ENCODE measurements around the gene MLF2. TPM values are rescaled to one million over a fixed set of nuclear protein-coding genes. Genes with fewer than 3 reads are reported as not detected.

Gene MLF2
- polyA plus RNA-seq, 1 donor from 2014 or later, result 134 TPM

GRCh38 chr12:6730169-6730568 is 22.8 kb downstream of the MLF2 start:
- Histone ChIP-seq H3F3A (ENCODE audit: insufficient read depth, low read length, poor library complexity, severe bottlenecking) (no peaks in the 10 kb centered on the region), H4K20me1 (ENCODE audit: insufficient read depth) (no peaks in the 10 kb centered on the region), H3K9ac (ENCODE audit: low read length) (no peak overlapping the region), H2AFZ (ENCODE audit: low read depth, low read length) (no peak overlapping the region), H3K9me3 (ENCODE audit: low read length) (no peaks in the 10 kb centered on the region), H3K27ac (ENCODE audit: low read length) (no peak overlapping the region), H3K4me2 (ENCODE audit: low read length) (no peak overlapping the region), H3K27me3 (ENCODE audit: insufficient read depth, low read depth, low read length) (no peaks in the 10 kb centered on the region), H3K36me3 (ENCODE audit: insufficient read depth, low read length) (no peaks in the 10 kb centered on the region), H3K9me2 (ENCODE audit: insufficient read depth, low read length) (no peaks in the 10 kb centered on the region), H3K4me3 (ENCODE audit: low read length) (no peak overlapping the region), H3K79me2 (replicated peaks; ENCODE audit: insufficient read depth, low read length) (no peaks in the 10 kb centered on the region)
- TF ChIP-seq EP300 (conservative IDR thresholded peaks at IDR 0.05; ENCODE audit: poor library complexity, severe bottlenecking) (no peak), CTCF (IDR thresholded peaks at IDR 0.05; ENCODE audit: poor library complexity, severe bottlenecking) (no peak), REST (IDR thresholded peaks at IDR 0.05; ENCODE audit: borderline replicate concordance) (no peak), RAD21 (conservative IDR thresholded peaks at IDR 0.05) (no peak), EZH2 (IDR thresholded peaks at IDR 0.05; ENCODE audit: borderline replicate concordance, insufficient read depth, low read length, poor library complexity, severe bottlenecking) (no peak), TAF1 (IDR thresholded peaks at IDR 0.05; ENCODE audit: low read depth) (no peak), SMC3 (conservative IDR thresholded peaks at IDR 0.05; ENCODE audit: poor library complexity) (no peak), POLR2AphosphoS5 (IDR thresholded peaks at IDR 0.05) (no peak), MXI1 (conservative IDR thresholded peaks at IDR 0.05; ENCODE audit: poor library complexity, severe bottlenecking) (no peak)

- Histone ChIP-seq H4K20me1 (ENCODE audit: insufficient read depth) (no peaks in the 10 kb centered on the region), H3K4me2 (ENCODE audit: low read length) (no peak overlapping the region), H3F3A (ENCODE audit: insufficient read depth, low read length, poor library complexity, severe bottlenecking) (no peaks in the 10 kb centered on the region), H3K27ac (ENCODE audit: low read length) (no peak overlapping the region), H3K27me3 (ENCODE audit: insufficient read depth, low read depth, low read length) (no peaks in the 10 kb centered on the region), H3K79me2 (replicated peaks; ENCODE audit: insufficient read depth, low read length) (no peaks in the 10 kb centered on the region), H2AFZ (ENCODE audit: low read depth, low read length) (no peak overlapping the region), H3K9me2 (ENCODE audit: insufficient read depth, low read length) (no peaks in the 10 kb centered on the region), H3K9me3 (ENCODE audit: low read length) (no peaks in the 10 kb centered on the region), H3K4me3 (ENCODE audit: low read length) (no peak overlapping the region), H3K36me3 (ENCODE audit: insufficient read depth, low read length) (no peaks in the 10 kb centered on the region), H3K9ac (ENCODE audit: low read length) (no peak overlapping the region)
- TF ChIP-seq POLR2AphosphoS5 (IDR thresholded peaks at IDR 0.05) (no peak), EP300 (conservative IDR thresholded peaks at IDR 0.05; ENCODE audit: poor library complexity, severe bottlenecking) (no peak), RAD21 (conservative IDR thresholded peaks at IDR 0.05) (no peak), CTCF (IDR thresholded peaks at IDR 0.05; ENCODE audit: poor library complexity, severe bottlenecking) (no peak), SMC3 (conservative IDR thresholded peaks at IDR 0.05; ENCODE audit: poor library complexity) (no peak), MXI1 (conservative IDR thresholded peaks at IDR 0.05; ENCODE audit: poor library complexity, severe bottlenecking) (no peak), TAF1 (IDR thresholded peaks at IDR 0.05; ENCODE audit: low read depth) (no peak)
Measured at GRCh38 chr12:6729186-6729585, 23.8 kb downstream of the MLF2 start.
